ENCODE results near the gene ERP29.

- TF ChIP-seq EZH2phosphoT487 (IDR thresholded peaks at IDR 0.05; ENCODE audit: insufficient read depth, low read depth) (no peak), EZH2 (IDR thresholded peaks at IDR 0.05; ENCODE audit: insufficient read depth, poor library complexity, severe bottlenecking) (no peak)
Observed at GRCh38 chr12:111976860-111977259, 36.4 kb upstream of the ERP29 start.
